OCI-LY1 (cell line): ENCODE results near the gene ELMO3.
A peak's percentile ranks its signal among the peaks of the same experiment; 100 is the strongest.

Experiments
- H2AFZ ChIP-seq: fragments of 200-600 bp; sonication (generic), shearing (Covaris generic); 2 replicates; pipeline ENCODE4 v1.6.0; 2014; ENCODE audit warnings: antibody characterized with exemption, mild to moderate bottlenecking, low read length
- H3F3A ChIP-seq: fragments of 200-600 bp; sonication (generic), shearing (Covaris generic); 2 replicates; pipeline ENCODE4 v1.6.0; 2014; ENCODE audit warnings: mild to moderate bottlenecking, antibody characterized with exemption, low read length, moderate library complexity; ENCODE audit not compliant: insufficient read depth
- H3K27ac ChIP-seq: fragments of 200-600 bp; sonication (generic); 2 replicates; pipeline ENCODE4 v1.5.1; 2014; ENCODE audit warnings: low read length, mixed run types, mild to moderate bottlenecking, low read depth; ENCODE audit not compliant: poor library complexity, severe bottlenecking
- H3K27me3 ChIP-seq: fragments of 200-600 bp; sonication (generic); 2 replicates; pipeline ENCODE4 v1.6.0; 2014; ENCODE audit warnings: antibody characterized with exemption, mild to moderate bottlenecking, low read length, moderate library complexity; ENCODE audit not compliant: insufficient read depth
- H3K36me3 ChIP-seq: fragments of 200-600 bp; sonication (generic); 2 replicates; pipeline ENCODE4 v1.6.1; 2014; ENCODE audit warnings: mild to moderate bottlenecking, antibody characterized with exemption, low read length, moderate library complexity, mixed read lengths; ENCODE audit not compliant: insufficient read depth
- H3K4me1 ChIP-seq: fragments of 200-600 bp; sonication (generic); 2 replicates; pipeline ENCODE4 v1.5.1; 2014; ENCODE audit warnings: mild to moderate bottlenecking, low read length, moderate library complexity; ENCODE audit not compliant: insufficient read depth, severe bottlenecking
- H3K4me2 ChIP-seq: fragments of 200-600 bp; sonication (generic), shearing (Covaris generic); 2 replicates; pipeline ENCODE4 v1.6.1; 2014; ENCODE audit warnings: low read length
- H3K4me3 ChIP-seq: fragments of 200-600 bp; sonication (generic); 2 replicates; pipeline ENCODE4 v1.5.1; 2014; ENCODE audit warnings: low read length, low read depth, mild to moderate bottlenecking, mixed read lengths; ENCODE audit not compliant: poor library complexity, severe bottlenecking
- H3K79me2 ChIP-seq: fragments of 200-600 bp; shearing (Covaris generic); 2 replicates; pipeline ENCODE4 v1.6.1; 2016; ENCODE audit warnings: mixed run types, low read length, mixed read lengths; ENCODE audit not compliant: insufficient read depth
- H3K9ac ChIP-seq: fragments of 200-600 bp; sonication (generic), shearing (Covaris generic); 2 replicates; pipeline ENCODE4 v1.6.1; 2014; ENCODE audit warnings: mild to moderate bottlenecking, low read length, mixed read lengths
- H3K9me2 ChIP-seq: fragments of 200-600 bp; sonication (generic), shearing (Covaris generic); 2 replicates; pipeline ENCODE4 v1.6.1; 2014; ENCODE audit warnings: low read depth, mild to moderate bottlenecking, low read length, mixed read lengths
- H3K9me3 ChIP-seq: fragments of 200-600 bp; shearing (Covaris generic); 2 replicates; pipeline ENCODE4 v1.6.1; 2014; ENCODE audit warnings: low read length, mixed read lengths
- H4K20me1 ChIP-seq: fragments of 200-600 bp; sonication (generic), shearing (Covaris generic); 2 replicates; pipeline ENCODE4 v1.6.0; 2016; ENCODE audit warnings: mild to moderate bottlenecking, low read length; ENCODE audit not compliant: insufficient read depth
- EZH2 ChIP-seq: fragments of 200-600 bp; sonication (generic), shearing (Covaris generic); IDR thresholded peaks from 2 replicates; pipeline ENCODE4 v1.8.0; 2017; ENCODE audit warnings: borderline replicate concordance, mixed run types, mild to moderate bottlenecking, antibody characterized with exemption, low read length, moderate library complexity, mixed read lengths
- TF ChIP-seq, protein P1 (sequence below): fragments of 200-600 bp; sonication (generic), shearing (Covaris generic); IDR thresholded peaks from 2 replicates; pipeline ENCODE4 v1.5.1; 2017; ENCODE audit warnings: mild to moderate bottlenecking, antibody characterized with exemption, low read length, moderate library complexity, mixed read lengths

The ELMO3 gene

DNA sequence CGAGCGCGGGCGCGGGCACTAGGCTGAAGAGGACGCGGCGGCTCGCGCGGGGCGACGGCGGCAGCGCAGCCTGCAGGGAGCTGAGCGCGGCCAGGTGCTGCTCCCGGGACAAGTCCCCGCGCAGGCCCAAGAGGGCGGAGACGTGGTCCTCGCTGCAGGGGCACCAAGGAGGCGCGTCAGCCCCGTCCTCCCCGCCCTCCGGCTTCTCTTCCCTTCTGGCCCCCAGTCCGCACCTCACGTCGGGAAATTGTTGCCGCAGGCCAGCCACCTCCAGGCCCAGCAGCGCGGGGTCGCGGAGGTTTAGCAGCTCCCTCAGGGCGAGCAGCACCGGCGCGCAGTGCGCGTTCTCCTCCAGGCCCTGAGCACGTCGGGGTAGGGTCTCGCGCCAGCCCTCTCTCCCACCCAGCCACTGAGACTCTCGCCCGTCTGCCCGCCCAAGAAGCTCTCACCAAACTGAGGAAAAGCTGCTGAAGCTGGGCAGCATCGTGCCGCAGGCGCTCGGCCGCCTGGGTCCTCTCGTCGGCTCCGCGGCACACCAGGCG is 14.4 kb upstream of the ELMO3 start:
- H2AFZ ChIP-seq, result no peak overlapping the region
- no peaks in the 10 kb centered on the region for H3K79me2 ChIP-seq
- TF ChIP-seq EZH2, result no peak
- TF ChIP-seq, protein P1, sequence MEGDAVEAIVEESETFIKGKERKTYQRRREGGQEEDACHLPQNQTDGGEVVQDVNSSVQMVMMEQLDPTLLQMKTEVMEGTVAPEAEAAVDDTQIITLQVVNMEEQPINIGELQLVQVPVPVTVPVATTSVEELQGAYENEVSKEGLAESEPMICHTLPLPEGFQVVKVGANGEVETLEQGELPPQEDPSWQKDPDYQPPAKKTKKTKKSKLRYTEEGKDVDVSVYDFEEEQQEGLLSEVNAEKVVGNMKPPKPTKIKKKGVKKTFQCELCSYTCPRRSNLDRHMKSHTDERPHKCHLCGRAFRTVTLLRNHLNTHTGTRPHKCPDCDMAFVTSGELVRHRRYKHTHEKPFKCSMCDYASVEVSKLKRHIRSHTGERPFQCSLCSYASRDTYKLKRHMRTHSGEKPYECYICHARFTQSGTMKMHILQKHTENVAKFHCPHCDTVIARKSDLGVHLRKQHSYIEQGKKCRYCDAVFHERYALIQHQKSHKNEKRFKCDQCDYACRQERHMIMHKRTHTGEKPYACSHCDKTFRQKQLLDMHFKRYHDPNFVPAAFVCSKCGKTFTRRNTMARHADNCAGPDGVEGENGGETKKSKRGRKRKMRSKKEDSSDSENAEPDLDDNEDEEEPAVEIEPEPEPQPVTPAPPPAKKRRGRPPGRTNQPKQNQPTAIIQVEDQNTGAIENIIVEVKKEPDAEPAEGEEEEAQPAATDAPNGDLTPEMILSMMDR, result no peak
- no peaks in the 10 kb centered on the region for H3K9me3 ChIP-seq
- H3F3A ChIP-seq, result no peaks in the 10 kb centered on the region
- no peaks in the 10 kb centered on the region for H3K36me3 ChIP-seq
- H3K4me3 ChIP-seq, result peak overlapping the region; percentile 68
- H3K27ac ChIP-seq, result no peak overlapping the region
- H3K4me2 ChIP-seq, result peak overlapping the region; percentile 82
- peaks cover 17% of the 10 kb centered on the region for H3K4me1 ChIP-seq
- H3K27me3 ChIP-seq, result no peaks in the 10 kb centered on the region
- H3K9me2 ChIP-seq, result no peaks in the 10 kb centered on the region
- no peaks in the 10 kb centered on the region for H4K20me1 ChIP-seq
- peak overlapping the region; percentile 68; the same call in 1 of the 2 replicates for H3K9ac ChIP-seq

DNA sequence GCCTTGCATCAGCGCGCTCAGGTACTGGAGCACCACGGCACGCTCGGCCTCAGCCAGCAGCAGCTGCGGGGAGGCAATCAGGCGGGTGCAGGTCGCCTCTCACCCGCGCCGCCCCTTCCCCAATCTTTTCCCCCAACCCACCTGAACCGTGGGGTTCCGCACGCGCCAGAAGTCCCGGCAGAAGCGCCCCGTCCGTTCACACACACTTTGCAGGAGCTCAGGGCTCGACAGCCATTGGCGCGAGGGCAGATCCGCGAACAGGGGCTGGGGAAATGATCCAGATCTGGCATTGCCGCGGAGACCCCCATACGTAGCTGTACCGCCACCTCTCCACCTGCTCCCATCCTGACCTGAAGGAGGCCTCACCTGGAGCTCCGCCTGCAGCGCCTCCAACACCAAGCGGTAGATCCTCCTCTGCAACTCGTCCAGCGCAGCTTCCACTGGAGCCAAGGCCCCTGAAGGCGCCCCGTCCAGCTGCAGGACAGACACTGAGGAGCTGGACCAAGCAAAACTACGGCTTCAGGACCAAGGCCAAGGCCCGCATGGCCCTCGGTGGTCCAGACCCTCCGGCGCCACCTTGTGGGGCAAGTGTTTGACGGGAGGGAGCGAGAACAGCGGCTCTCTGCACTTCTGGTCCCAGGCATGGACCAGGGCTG is 13.8 kb upstream of the ELMO3 start:
- H2AFZ ChIP-seq, result no peak overlapping the region
- H3K27me3 ChIP-seq, result no peaks in the 10 kb centered on the region
- no peak overlapping the region for H3K9ac ChIP-seq
- H3K9me3 ChIP-seq, result no peaks in the 10 kb centered on the region
- no peaks in the 10 kb centered on the region for H3K36me3 ChIP-seq
- no peak overlapping the region for H3K4me3 ChIP-seq
- no peaks in the 10 kb centered on the region for H3F3A ChIP-seq
- no peaks in the 10 kb centered on the region for H4K20me1 ChIP-seq
- H3K4me1 ChIP-seq, result peaks cover 17% of the 10 kb centered on the region
- H3K4me2 ChIP-seq, result no peak overlapping the region
- no peaks in the 10 kb centered on the region for H3K9me2 ChIP-seq
- no peak overlapping the region for H3K27ac ChIP-seq
- no peaks in the 10 kb centered on the region for H3K79me2 ChIP-seq
- TF ChIP-seq, protein P1, result peak; percentile 82
- TF ChIP-seq EZH2, result no peak

DNA sequence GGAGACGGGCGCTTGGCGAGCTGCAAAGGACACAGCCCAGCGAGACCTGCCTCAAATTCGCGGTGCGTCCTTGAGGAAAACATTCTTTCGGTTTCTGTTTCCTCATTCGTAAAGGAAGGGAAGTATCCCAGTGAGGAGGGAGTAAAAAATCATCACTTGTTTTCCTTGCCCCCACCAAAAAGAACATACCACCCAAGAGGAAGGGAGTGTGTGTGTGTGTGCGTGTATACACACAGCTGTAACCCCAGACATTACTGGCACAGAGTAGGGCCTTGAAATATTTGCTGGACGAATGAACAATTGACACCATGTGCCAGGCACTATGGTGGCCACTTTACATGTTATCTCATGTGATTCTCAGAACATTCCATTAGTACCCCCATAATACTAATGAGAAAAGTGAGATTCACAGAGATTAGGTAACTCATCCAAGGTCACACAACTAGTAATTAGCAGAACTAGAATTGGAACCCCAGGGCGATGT is 13.2 kb upstream of the ELMO3 start:
- H3F3A ChIP-seq, result no peaks in the 10 kb centered on the region
- no peaks in the 10 kb centered on the region for H3K9me2 ChIP-seq
- no peaks in the 10 kb centered on the region for H3K27me3 ChIP-seq
- no peaks in the 10 kb centered on the region for H3K9me3 ChIP-seq
- H3K36me3 ChIP-seq, result no peaks in the 10 kb centered on the region
- H3K79me2 ChIP-seq, result no peaks in the 10 kb centered on the region
- H3K4me1 ChIP-seq, result peaks cover 17% of the 10 kb centered on the region
- no peak overlapping the region for H3K27ac ChIP-seq
- H3K4me2 ChIP-seq, result no peak overlapping the region
- H3K4me3 ChIP-seq, result no peak overlapping the region
- no peak overlapping the region for H2AFZ ChIP-seq
- no peak overlapping the region for H3K9ac ChIP-seq
- H4K20me1 ChIP-seq, result no peaks in the 10 kb centered on the region
- no peak for TF ChIP-seq EZH2
- TF ChIP-seq, protein P1, result no peak; the same call in 1 of the 2 replicates
